TTC549 (cell line): ENCODE results near the gene PRKCB.
"Not testable (repeated sequence)": the region's sequence is repeated elsewhere in the genome, so short reads cannot be mapped to it uniquely, and the experiment has no call there.

Experiments used
- FAIRE-seq: peaks from 2 replicates; lab custom pipeline; 2012; peaks lifted over from hg19 to GRCh38; lab: Jason Lieb, UNC

Gene PRKCB

GRCh38 chr16:24188021-24188542, 352.3 kb downstream of the PRKCB start:
- FAIRE-seq, result no peak

DNA sequence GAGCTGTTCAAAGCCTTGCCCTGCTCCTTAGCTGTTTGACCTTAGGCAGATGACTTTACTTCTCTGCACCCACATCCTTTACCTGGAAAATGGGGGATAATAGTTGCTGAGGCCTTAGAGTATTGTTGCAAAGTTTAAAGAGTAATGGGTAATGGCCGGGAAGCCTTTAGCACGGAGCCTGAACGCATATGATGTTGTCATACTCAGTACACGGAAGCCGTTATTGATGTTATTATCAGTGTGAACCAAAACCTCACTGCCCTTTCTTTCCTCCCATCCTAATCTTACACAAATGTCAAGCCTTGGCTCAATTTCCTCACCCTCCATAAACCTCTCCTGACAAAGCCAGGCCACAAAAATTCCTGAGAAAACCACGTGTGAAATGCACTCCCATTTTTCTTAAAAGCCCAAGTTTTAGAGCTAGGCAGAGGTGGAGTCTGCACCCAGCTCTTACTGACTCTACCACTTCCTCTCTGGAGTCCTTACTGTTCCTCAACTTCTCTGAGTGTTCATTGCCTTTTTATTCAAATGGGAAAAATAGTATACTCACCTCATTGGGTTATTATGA, 353.1 kb downstream of the PRKCB start:
- no peak for FAIRE-seq

DNA sequence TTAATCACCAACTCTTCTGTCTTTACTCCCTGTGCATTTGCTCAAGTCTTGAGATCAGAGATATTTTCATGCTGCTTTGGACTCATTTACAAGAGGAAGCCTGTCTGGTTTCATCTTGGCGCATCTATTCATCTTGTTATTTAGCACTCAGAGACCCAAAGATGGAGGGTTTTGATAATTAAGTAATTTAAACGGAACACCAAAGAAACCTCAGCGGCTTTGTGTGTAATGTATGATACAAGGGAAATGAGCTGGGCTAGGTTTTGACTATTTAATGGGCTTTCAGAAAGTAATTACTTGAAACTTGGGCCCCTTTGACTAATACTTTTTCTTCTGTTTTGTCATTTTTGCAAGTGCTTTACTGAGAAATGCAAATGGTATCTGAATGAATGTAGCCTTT, 354.2 kb downstream of the PRKCB start:
- FAIRE-seq, result no peak

DNA sequence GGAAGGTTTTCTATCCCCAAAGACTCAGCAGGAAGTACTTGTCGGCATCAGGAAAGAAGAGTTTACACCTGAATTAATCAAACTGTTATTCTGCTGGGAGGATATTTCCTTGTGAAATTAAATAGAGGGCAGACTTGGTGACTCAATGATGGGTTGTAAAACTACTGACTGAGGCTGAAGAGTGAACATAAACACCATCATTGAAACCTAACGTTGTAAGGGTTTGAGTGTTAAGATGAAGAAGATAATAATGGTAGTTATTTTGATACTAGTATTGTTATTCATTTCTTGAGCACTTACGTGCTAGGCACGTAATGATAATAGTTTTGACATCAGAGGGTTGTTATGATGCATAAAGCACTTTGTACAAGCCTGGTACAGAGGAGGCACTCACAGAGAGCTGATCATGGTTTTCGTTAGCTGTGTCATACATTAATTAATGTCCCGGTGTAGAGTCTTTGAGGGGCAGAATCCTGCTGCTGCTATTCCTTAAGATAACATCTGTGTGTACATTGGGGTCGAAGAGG, 356.2 kb downstream of the PRKCB start:
- FAIRE-seq, result no peak

DNA sequence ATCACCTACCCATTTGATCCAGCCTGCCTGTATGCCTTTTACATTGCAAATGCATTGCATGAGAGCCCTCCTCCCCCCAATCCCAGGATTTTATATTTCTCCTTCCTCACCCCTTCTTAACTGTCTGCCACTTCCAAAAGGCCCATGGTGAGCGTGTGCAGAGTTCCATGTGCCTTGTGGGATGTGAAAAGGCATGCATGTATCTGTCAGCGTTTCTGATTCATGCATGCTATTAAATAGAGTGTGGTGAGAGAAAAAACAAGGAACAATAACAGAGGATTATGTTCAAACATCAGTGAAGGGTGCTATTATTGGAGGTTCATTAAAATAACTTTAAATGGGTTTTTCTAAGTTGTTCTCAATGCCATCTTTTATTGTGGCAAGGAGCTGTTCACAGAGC, 359.4 kb downstream of the PRKCB start:
- no peak for FAIRE-seq

DNA sequence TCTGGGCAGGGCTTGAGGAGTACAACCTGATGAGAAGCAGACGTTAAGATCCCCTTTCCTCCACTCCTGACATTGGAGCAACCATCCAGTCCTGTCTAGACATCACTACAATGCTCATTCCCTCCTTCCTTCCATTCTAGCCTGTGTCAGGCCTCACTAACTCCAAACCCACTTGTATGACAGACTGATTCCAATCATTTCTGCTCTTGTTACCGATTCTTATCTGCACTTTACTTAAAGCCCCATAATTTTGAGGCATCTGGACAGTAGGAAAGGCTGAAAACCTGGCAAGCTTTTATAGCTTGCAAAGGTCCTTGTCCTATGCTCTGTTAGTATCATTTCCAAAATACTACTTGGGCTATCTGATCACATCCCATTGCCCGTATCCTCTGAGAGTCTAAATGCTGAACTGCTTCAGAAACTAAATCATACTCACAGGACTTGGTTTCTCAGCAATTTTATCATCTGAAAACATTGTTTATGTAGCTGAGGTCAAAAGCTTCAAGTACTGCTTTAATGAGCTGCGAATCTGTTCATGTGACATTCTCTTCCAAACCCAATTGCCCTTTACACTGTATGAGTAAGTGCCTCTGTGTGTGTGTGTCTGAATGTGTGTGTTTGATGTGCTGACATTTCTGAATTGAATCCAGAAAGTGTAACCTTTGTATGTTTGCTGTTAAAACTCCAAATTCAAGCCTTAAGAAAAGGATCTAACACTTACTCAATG, 363.2 kb downstream of the PRKCB start:
- FAIRE-seq, result no peak

GRCh38 chr16:24203675-24204074, 367.9 kb downstream of the PRKCB start:
- FAIRE-seq, result no peak

- no peak for FAIRE-seq
Measured at GRCh38 chr16:24204150-24204665, 368.4 kb downstream of the PRKCB start.

DNA sequence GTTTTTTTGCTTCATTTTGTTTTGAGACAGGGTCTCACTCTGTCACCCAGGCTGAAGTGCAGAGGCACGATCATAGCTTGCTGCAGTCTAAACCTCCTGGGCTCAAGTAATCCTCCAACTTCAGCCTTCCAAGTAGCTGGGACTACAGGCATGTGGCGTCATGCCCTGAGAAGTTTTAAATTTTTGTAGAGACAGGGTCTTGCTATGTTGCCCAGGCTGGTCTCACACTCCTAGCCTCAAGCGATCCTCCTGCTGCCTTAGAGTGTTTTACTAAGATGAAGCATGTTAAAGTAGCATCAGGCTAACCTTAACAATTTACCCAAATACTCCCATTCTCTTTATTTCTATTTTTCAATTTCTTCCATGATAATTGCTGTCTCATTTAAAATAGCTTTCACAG, 371.1 kb downstream of the PRKCB start:
- no peak for FAIRE-seq

- no peak for FAIRE-seq
Measured at GRCh38 chr16:24208710-24209109, 372.9 kb downstream of the PRKCB start.

GRCh38 chr16:24214992-24215391, 379.2 kb downstream of the PRKCB start:
- no peak for FAIRE-seq

DNA sequence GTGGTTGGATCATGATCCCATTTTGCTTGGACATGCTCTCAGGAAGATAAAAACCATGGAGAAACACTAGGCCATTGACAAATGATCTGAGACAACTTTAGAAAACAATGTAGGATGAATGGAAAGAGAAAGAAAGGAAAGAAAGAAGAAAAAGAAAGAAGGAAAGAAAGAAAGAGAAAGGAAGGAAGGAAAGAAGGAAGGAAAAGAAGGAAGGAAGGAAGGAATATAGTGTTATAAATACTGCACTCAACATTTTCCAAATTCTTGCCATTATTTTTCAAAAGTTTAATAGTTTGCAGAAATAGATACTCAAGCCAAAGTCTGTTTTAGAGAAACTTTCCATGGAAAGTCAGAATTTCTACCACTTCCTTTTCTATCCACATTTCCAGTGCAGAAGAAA, 381.2 kb downstream of the PRKCB start:
- FAIRE-seq, result no peak

DNA sequence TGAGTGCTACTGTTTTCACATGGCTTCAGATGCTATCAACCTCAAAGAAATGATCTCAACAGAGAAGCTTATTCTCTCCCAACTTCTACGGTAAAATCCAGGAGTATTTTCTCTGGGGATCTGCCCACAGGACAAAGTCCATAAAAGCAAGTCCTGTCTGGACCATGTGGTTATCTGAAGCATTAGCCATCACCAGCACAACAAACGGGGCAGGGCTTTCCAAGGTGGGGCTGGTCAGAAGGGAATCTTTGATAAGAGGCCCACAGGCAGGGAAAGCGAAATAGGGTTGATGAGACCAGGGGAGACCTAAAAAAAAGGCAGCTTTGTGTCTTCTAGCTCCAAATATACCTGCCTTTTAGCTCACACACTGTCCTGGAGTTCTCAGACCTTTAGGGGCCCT, 381.7 kb downstream of the PRKCB start:
- FAIRE-seq, result no peak

- no peak for FAIRE-seq
Measured at GRCh38 chr16:24218299-24218698, 382.5 kb downstream of the PRKCB start.

DNA sequence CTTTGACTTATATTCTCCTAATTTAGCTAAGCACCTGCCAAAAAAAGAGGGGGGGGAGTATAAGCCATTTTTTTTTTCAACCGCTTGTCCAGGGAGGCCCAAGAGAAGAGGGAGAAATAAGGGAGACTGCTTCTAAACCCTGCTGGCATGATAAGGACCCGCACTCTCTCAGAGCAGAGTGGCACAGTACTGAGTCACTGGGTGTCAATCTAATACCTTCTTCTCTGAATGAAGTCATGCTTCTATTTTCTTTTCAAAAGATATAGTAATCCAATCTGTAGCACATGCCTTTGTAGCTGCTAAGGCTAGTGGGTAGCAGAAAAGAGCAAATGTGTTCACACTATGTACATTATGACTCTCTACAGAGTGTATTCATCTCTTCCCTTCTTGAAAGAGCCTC, 385.4 kb downstream of the PRKCB start:
- no peak for FAIRE-seq

DNA sequence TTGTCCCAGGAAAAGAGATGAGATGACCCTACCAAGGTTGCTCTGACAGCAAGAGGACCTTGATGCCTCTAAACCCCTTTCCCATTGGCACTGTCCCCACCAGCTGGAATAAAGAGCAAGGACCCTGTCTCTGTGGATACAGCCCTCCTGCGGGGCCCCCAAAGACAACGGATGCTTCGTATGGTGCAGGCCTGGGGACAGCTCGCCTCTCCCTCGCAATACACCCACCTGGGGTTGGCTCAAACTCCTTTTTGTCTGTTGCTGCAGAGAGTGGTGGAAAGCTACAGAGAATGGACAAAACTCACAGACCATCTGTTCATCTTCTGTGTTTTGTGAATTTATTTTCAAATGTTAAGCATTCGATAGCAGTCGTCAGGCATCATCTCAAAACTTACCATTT, 392.7 kb downstream of the PRKCB start:
- no peak for FAIRE-seq

- no peak for FAIRE-seq
Measured at GRCh38 chr16:24232936-24233335, 397.2 kb downstream of the PRKCB start.

GRCh38 chr16:24234737-24235136, 399.0 kb downstream of the PRKCB start:
- FAIRE-seq, result no peak

DNA sequence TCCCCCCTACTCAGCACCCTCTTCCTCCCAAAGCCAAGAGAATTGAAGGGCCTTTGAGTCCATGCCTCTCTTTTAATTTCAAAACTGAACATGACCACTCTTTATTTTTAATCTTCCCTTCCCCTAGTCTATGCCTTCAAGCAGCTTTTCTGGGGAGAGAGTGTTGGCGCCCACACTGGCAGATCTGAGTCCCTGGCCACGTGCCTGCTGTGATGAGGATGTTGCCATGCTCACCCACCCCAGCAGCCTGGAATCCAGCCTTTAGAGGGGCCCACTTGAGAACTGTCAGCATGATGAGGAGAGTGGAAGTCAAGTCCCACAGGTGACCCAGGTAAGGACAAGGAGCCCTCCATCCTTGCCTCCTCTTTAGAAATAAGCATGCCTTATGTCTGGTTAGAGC, 400.0 kb downstream of the PRKCB start:
- no peak for FAIRE-seq

DNA sequence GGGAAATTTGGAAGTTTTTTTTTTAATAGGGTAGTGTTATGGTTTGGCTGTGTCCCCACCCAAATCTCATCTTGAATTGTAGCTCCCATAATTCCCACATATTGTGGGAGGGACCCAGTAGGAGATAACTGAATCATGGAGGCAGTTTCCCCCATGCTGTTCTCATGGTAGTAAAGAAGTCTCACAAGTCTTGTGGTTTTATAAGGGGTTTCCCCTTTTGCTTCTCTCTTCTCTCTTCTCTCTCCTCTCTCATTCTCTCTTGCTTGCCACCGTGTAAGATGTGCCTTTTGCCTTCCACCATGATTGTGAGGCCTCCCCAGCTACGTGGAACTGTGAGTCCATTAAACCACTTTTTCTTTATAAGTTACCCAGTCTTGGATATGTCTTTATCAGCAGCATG, 403.1 kb downstream of the PRKCB start:
- not testable (repeated sequence) for FAIRE-seq

- FAIRE-seq, result no peak
Measured at GRCh38 chr16:24246911-24247607, 411.3 kb downstream of the PRKCB start.

- no peak for FAIRE-seq
Measured at GRCh38 chr16:24253192-24253591, 417.4 kb downstream of the PRKCB start.
